COR-L47 (cell line): Measurements from ENCODE around the gene VSIR.

Experiments
- DNase-seq: peaks from one replicate; lab custom pipeline; 2025; lab: John Stamatoyannopoulos, UW

VSIR gene

DNA sequence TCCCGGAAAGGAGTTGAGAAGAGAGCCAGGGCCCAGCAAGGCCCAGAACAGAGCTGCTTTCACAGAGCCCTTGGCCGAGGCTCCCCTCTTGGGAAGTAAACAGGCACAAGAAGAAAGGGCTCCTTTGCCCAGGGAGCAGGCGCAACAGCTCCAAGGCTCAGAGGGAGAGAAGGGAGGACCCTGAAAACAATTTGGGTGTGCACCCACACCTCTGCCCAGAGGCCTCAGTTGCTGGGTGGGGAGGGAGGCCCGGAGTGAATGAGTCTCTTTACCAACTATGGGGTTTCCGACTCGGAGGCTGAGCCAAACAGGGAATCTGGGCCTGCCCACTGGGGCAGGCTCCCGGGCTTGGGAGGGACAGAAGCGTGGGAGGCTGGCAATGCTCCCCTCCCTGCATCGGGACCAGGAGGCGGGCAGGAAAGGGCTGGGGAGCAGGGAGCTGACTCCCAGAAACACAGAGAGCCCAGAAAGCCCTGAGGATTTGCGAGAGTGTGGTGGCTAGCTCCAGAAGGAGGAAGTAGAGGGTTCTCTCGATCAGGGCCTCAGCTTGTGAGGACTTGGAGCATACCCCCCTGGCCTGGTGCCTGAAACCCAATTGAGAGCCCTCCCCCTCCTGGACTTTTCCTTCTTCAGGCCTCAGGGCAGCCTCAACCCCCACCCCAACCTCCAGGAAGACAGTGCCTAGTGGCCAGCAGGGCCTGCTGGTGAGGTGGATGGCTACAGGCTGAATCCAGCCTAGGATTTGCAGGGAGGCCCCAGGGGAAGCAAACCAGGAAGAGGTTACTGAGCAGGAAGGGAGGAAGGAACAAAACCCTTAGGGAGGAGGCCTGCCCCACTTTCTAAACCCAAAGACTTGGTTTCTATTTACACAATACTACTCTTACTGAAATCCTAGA lies 59.9 kb downstream of the VSIR start:
- no peak for DNase-seq

- DNase-seq, result no peak
Measured at GRCh38 chr10:71712572-71713134, 60.7 kb downstream of the VSIR start.

DNA sequence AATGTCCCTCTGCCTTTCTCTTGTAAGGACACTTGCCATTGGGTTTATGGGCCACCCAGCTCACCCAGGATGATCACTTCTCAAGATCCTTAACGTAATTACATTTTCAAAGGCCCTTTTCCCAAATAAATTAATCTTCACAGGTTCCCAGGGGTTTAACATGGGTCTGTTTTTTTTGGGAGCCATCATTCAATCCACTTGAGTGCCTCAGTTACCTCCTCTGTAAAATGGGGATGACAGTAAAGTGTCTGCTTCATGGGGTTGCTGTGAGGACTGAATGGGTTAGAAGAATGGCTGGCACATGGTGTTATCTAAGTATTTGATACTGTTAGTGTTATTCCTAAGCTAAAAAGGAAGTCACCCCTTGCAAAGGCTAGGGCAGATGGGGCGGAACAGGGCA lies 61.1 kb downstream of the VSIR start:
- DNase-seq, result no peak

- no peak for DNase-seq
Measured at GRCh38 chr10:71711052-71711623, 62.2 kb downstream of the VSIR start.

- DNase-seq, result no peak
Measured at GRCh38 chr10:71710519-71710918, 62.8 kb downstream of the VSIR start.

GRCh38 chr10:71708897-71709882 lies 64.1 kb downstream of the VSIR start:
- DNase-seq, result no peak

- DNase-seq, result no peak
Measured at GRCh38 chr10:71708301-71708703, 65.0 kb downstream of the VSIR start.

DNA sequence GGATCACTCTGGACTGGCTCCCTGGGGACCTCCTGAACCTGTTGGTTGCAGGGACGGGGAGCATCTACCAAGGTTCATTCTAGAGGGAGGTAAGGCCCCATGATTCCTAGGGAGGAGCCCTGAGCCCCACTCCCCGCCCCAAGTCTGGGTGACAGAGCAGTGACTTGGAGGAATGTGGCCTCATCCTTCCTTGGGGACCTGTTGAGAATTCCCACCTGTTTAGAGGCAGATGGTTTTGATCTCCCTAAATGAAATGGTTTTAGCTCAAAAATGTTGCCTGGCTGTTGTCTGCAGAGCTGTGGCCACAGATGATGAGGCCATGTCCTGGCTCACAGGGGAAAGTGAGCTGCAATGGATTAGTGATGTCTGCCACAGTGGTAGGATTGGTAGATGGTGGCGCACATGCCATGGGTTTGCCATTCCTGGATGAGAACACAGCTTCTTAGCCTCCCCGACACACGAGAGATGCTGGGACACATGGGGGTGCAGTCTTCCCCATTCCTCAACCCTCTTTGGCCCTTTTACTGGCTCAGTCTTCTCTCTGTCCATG lies 66.0 kb downstream of the VSIR start:
- no peak for DNase-seq

DNA sequence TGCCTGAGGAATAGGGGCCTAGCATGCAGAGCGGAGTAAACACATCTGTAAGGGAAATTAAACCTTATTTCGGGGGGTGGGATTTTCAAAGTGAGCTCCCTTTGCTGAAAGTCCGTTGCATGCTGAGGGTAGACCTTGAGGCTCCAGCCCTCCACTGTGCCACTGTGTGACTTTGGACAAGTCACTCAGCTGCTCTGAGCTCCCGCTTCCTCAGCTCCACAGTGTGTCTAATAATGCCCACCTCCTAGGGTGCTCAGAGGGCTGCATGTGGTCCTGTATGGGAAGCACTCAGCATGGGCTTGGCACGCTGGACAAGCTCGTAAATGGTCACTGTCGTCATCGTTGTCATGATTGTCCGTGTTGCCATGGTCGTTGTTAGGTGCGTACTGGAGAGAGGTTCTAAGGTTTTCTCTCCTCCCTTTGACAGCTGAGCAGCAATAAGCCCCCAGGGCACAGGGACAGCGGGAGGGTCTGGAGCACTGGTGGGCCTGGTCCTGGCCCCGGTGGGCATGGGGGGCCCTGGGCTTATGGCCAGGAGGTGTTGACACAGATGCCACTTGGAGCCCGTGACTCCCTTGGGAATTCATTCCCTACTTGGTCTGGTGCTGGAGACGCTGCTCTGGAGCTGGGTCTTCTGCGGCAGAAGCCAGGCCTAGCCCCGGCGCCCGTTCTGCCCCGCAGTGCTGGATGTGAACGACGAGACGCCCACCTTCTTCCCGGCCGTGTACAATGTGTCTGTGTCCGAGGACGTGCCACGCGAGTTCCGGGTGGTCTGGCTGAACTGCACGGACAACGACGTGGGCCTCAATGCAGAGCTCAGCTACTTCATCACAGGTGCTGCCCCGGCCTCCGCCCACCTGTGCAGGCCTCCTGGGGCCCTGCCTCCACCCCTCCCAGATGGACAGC lies 66.9 kb downstream of the VSIR start:
- DNase-seq, result no peak

GRCh38 chr10:71705582-71705981 lies 67.7 kb downstream of the VSIR start:
- no peak for DNase-seq

DNA sequence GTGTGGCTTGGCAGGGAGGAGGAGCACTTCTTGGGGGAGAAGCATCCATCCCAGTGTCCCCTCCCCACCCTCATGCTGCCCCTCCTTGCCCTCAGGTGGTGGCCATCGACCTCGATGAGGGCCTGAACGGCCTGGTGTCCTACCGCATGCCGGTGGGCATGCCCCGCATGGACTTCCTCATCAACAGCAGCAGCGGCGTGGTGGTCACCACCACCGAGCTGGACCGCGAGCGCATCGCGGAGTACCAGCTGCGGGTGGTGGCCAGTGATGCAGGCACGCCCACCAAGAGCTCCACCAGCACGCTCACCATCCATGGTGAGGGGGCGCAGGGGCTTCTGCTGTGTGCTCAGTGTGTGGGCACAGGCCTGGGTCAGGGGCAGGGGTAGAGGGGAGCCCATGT lies 68.5 kb downstream of the VSIR start:
- no peak for DNase-seq

- DNase-seq, result no peak
Measured at GRCh38 chr10:71703577-71703976, 69.7 kb downstream of the VSIR start.

- no peak for DNase-seq
Measured at GRCh38 chr10:71701496-71702132, 71.7 kb downstream of the VSIR start.

DNA sequence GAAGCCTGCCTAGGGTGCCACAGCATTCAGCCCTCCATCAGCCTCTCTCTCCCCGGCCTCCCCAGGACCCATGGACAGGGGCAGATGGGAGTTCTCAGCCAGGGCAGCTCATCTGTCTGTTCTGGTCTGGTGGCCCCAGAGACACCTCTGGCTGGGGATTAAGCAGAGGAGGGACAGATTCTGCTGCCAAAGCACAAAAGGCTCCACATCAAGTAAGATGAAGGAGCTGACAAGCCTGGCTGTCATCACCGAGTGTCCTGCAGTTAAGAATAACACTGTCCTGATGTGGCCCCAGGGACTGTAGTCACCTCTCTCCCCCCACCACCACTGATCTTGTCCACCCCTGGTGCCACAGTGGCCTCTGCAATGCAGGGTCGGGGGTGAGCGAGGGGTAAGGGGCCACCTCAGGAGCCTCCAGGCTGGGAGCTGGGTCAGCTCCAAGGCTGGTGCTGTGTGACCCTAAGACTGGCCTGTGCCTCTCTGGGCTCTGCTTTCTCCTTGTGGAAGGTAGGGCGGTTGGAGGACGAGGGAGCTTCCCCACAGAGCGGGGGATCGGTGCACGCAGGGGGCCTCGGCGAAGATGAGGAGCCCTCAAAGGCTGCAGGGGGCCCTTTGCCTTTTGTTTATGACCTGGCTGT lies 72.5 kb downstream of the VSIR start:
- no peak for DNase-seq

DNA sequence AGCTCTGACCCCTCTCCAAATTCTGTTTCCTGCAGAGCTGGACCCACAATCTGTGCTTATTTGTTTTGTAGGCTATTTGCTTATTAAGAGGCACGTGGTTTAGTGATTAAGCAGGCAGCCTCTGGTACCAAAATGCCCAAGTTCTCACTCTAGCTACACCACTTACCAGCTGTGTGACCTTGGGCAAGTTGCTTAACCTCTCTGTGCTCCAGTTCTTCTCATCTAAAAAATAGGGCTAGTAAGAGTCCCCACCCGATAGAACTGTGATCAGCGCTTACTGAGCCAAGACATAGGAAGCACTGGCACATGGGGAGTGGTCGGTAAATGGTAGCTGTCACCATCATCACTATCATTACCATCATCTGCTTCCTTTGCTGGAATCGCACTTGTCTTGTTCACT lies 74.6 kb downstream of the VSIR start:
- no peak for DNase-seq

DNA sequence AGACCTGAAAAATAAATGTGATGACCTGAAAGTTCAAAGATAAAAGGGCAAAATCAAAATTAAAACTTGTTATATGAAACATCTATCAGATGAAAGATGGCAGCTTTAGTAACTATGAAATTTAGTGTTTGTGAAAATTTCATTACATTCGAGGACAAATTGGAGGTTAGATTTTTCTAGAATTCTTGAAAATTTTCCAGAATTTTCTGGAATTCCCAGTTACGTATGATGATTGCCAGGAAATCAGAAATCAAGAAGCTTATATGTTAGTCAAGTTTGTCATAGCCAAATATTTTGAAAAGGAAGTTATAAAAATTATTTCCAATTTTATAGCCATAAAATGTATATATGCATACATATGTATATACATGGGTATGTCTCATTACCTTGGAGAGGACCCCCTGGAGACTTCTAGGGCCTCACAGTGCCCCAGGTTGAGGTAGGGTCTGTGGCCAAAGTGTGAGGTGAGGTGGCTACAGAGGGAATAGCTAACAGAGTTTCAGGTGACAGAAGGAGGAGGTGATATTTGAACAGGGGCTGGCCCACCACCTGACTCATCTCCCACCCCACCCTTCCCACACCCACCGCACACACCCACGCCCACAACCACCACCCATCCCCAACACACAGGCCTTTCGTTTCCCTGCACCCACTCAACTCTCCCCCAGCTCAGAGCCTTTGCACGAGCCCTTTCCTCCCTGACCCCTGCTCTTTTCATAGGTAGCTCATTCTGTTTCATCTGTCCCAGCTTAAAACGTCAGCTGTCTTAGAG lies 75.2 kb downstream of the VSIR start:
- DNase-seq, result no peak
